GM13977 (cell line): Measurements from ENCODE around the gene CLMN.
A peak's percentile ranks its signal among the peaks of the same experiment; 100 is the strongest.

Experiments
- DNase-seq: peaks from one replicate; pipeline ENCODE4 v3.0.0; 2012; ENCODE audit warnings: low spot score
- CTCF ChIP-seq: IDR thresholded peaks from 2 replicates; pipeline ENCODE4 v1.5.1; 2012; ENCODE audit warnings: mild to moderate bottlenecking, control low read depth; ENCODE audit not compliant: insufficient read depth; ENCODE audit errors: extremely low read depth, missing control alignments
- in situ Hi-C: fragments of 300-500 bp; cut with MboI; formaldehyde crosslinking; loops from one replicate; pipeline ENCODE4 v1.12.0; 2022; ENCODE audit warnings: low sequenced_read_pairs, low pct_unique_long_range_greater_than_20kb, mixed read lengths, inconsistent platforms; ENCODE audit not compliant: unreplicated experiment

CLMN gene

GRCh38 chr14:95318399-95319311 lies 1.1 kb downstream of the CLMN start:
- in situ Hi-C loops, result no loop called here
- DNase-seq, result peak; percentile 45
- TF ChIP-seq CTCF, result no peak

- DNase-seq, result no peak
- no peak for TF ChIP-seq CTCF
- in situ Hi-C loops, result no loop called here
Measured at GRCh38 chr14:95317817-95318343, 1.8 kb downstream of the CLMN start.

DNA sequence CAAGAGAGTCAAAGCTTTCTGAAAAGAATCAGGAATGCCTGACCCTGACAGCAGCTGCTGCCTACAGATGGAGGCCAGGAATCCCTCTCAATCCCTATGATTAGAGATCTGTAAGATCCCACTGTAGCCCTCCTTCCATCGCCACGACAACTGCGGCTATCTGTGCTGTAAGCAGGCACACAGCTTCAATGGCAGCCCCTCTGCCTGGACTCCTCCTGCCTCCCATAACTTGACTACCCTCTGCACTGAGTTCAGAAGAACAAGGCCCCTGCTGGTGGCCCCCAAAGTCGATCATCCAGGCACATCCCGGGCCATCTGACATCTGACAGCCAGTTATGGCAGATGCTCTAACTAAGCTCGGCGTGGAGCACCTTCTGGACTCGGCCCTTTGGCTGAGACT lies 2.9 kb downstream of the CLMN start:
- TF ChIP-seq CTCF, result no peak
- no peak for DNase-seq
- in situ Hi-C loops, result no loop called here

GRCh38 chr14:95315579-95315978 lies 4.1 kb downstream of the CLMN start:
- no peak for DNase-seq
- in situ Hi-C loops, result no loop called here
- no peak for TF ChIP-seq CTCF

GRCh38 chr14:95315156-95315555 lies 4.6 kb downstream of the CLMN start:
- in situ Hi-C loops, result no loop called here
- TF ChIP-seq CTCF, result no peak
- no peak for DNase-seq

- peak; percentile 74 for DNase-seq
- no peak for TF ChIP-seq CTCF
- in situ Hi-C loops, result no loop called here
Measured at GRCh38 chr14:95314609-95315008, 5.1 kb downstream of the CLMN start.
